Measurements from ENCODE around the gene DNASE1L1. TPM values are rescaled to one million over a fixed set of nuclear protein-coding genes. Genes with fewer than 3 reads are reported as not detected.

The DNASE1L1 gene
- total and polyA plus RNA-seq, 7 donors = 42.2 to 149 (median 75.1) TPM

DNA sequence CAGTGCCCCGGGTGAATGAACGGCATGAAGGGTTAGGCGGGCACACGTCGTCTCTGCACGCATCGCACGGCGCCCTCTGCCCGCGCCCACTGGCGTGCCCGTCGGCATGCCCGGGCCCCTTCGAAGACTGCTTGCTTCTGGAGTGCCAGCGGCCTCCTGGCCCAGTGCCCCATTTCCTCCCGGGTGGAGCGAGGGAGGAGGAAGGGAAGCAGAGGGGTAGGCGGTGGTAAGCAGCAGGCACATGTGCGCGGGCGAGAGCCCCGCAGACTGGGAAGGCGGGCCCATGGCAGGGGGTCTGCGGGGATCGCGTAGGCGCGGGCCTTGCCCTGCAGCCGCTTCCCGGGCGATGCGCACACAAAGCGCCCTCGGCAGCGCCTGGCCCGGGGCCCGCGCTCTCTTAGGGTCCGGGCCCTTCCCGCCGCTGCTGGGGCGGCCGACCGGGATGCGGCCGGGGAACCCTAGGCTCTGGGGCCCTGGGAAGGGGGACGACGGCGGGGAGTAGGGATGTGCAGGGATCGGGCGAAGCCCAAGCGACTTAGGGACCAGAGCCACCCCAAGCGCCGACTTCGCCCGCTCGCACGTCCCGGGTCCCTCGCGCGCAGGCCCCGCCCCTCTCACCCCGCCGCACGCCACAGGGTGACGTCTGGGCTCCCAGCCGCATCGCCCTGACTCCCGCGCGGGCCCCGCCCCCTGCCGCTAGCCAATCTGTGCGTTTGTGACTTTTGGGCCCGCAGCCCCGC, 30.8 kb downstream of the DNASE1L1 start:
- ATAC-seq (peak; percentile 0 to 4 (median 2)), DNase-seq (peak; percentile 67 to 76)
- peaks cover 5% of the 10 kb centered on the region for H3K4me1 ChIP-seq
- TF ChIP-seq, protein P1, sequence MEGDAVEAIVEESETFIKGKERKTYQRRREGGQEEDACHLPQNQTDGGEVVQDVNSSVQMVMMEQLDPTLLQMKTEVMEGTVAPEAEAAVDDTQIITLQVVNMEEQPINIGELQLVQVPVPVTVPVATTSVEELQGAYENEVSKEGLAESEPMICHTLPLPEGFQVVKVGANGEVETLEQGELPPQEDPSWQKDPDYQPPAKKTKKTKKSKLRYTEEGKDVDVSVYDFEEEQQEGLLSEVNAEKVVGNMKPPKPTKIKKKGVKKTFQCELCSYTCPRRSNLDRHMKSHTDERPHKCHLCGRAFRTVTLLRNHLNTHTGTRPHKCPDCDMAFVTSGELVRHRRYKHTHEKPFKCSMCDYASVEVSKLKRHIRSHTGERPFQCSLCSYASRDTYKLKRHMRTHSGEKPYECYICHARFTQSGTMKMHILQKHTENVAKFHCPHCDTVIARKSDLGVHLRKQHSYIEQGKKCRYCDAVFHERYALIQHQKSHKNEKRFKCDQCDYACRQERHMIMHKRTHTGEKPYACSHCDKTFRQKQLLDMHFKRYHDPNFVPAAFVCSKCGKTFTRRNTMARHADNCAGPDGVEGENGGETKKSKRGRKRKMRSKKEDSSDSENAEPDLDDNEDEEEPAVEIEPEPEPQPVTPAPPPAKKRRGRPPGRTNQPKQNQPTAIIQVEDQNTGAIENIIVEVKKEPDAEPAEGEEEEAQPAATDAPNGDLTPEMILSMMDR (IDR thresholded peaks at IDR 0.05) = no peak
- intact Hi-C loops (cut with DNase I) = no loop called here
- no peaks in the 10 kb centered on the region for H3K27me3 ChIP-seq (ENCODE audit: insufficient read depth in 3 of 3, low read length in 2 of 3)
- peaks cover 0 to 5% of the 10 kb centered on the region in 2 donors for H3K36me3 ChIP-seq (ENCODE audit: insufficient read depth in 1 of 2, low read depth in 1 of 2)
- H3K27ac ChIP-seq = peak overlapping the region; percentile 88
- peak overlapping the region; percentile 64 for H3K4me3 ChIP-seq
- H3K9me3 ChIP-seq = no peaks in the 10 kb centered on the region
- 0 to 42% (median 1%) methylated on average over 21 to 79 of the region's 79 CpGs for WGBS, 3 donors

DNA sequence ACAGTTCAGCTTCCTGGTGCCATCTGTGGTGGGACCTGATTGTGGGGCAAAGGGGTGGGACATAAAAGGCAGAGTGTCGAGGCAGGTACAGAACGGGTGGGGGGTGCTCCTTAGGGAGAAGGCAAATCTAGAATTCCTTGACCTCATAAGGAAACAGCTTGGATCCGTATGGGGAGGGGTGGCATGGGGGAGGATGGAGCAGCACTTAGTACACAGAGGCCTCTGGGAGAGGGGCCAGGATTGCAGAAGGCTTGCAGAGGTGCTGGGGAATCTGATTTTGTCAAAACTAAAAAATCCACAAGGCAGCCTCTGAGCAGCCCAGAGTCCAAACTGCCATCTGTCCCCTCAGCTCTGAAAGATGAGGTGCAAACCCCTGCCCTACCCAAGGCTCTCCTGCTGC, 32.3 kb downstream of the DNASE1L1 start:
- Histone ChIP-seq H3K4me3 (no peak overlapping the region), H3K9me3 (no peaks in the 10 kb centered on the region), H3K36me3 (ENCODE audit: insufficient read depth in 1 of 2, low read depth in 1 of 2) (peaks cover 0 to 2% of the 10 kb centered on the region in 2 donors), H3K27ac (peak overlapping the region; percentile 88), H3K4me1 (peaks cover 5% of the 10 kb centered on the region), H3K27me3 (ENCODE audit: insufficient read depth in 3 of 3, low read length in 2 of 3) (no peaks in the 10 kb centered on the region)
- TF ChIP-seq, protein P1 (IDR thresholded peaks at IDR 0.05) = no peak
- DNase-seq (no peak), ATAC-seq (no peak)
- intact Hi-C loops (cut with DNase I) = no loop called here
- WGBS, 3 donors = 72 to 100% (median 86%) methylated on average over 2 to 3 of the region's 3 CpGs

DNA sequence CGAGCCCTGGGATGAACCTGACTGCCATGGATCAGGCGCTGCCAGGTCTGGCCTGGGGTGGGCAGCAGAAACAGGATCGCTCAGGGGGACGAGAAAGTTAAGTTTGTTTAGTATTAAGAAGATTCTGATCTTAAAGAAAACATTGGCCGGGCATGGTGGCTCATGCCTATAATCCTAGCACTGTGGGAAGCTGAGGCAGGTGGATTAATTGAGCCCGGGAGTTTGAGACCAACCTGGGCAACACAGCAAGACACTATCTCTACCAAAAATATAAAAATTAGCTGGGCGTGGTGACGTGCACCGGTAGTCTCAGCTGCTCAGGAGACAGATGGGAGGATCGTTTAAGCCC, 33.9 kb downstream of the DNASE1L1 start:
- H3K4me3 ChIP-seq = peak overlapping the region; percentile 62
- no peak for ATAC-seq

DNA sequence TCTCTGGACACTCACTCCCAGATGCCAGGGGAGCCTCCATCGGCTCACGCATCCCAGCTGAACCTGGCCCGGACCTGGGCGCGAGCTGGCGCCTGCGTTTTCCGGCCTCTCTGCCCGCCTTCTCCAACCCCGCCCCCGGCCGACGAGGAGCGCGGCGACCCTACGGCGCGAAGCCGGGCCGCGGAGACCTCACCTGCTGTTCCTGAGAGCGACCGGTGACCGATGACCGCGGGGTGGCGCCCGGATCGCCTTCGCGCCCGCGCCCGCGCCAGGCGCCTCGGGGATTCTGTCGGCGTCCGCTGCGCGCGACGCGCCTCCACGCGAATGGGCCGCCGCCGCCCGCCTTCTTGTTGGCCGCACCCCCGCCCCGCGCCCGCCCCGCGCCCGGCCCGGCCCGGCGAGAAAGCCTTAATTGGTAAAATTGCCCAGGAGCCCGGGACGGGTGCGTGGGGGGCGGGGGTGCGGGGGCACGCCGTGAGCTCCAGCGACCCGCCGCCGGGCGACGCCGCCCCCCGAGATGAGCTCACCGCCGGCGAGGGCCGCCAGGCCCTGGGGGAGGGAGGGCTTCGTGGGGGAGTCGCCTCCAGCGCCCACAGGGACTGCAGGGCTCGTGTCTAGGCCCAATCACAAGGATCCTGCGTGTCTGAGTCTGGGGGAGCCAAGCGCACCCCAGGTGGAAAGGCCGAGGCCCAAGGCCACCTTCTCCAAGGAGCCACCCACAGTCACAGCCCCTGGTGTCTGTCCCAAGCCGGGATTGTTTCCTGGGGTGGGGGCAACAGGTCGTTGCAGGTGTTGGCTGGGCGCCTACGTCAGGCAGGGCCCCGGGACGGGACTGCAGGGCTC, 34.5 kb downstream of the DNASE1L1 start, which contains the start of gene FLNA:
TSS of gene FLNA (minus strand) at position 322 of the 843 bp plus-strand sequence. CDS start 3,389 bp downstream, outside the sequence.
- ATAC-seq = no peak
- H3K27ac ChIP-seq = peak within 1 kb of the TSS; percentile 72
- peak; percentile 49 to 64 for DNase-seq
- H3K4me1 ChIP-seq = peaks cover 5% of the 10 kb centered on the region
- no peaks in the 10 kb centered on the region for H3K27me3 ChIP-seq (ENCODE audit: insufficient read depth in 3 of 3, low read length in 2 of 3)
- no peaks in the 10 kb centered on the region for H3K36me3 ChIP-seq (ENCODE audit: insufficient read depth in 1 of 2, low read depth in 1 of 2)
- TF ChIP-seq, protein P1 (IDR thresholded peaks at IDR 0.05) = peak; percentile 23
- H3K9me3 ChIP-seq = no peaks in the 10 kb centered on the region
- intact Hi-C loops (cut with DNase I) = loop anchor here in 1 of 2 donors (2.0 kb wide), 1 partner anchor 160 kb away; no protein-coding TSS in a partner anchor
- H3K4me3 ChIP-seq = peak within 1 kb of the TSS; percentile 62
- WGBS, 3 donors = 5 to 35% (median 12%) methylated on average over 33 to 91 of the region's 95 CpGs

More for the DNA sequence above, 33.9 kb downstream of the DNASE1L1 start:
- no peak for DNase-seq
- WGBS, 3 donors = 67 to 77% (median 72%) methylated on average over 10 of the region's 10 CpGs
- peaks cover 5% of the 10 kb centered on the region for H3K4me1 ChIP-seq
- intact Hi-C loops (cut with DNase I) = loop anchor here in 1 of 2 donors (2.0 kb wide), 1 partner anchor 160 kb away; no protein-coding TSS in a partner anchor
- no peaks in the 10 kb centered on the region for H3K9me3 ChIP-seq
- H3K27ac ChIP-seq = peak overlapping the region; percentile 72
- TF ChIP-seq, protein P1 (IDR thresholded peaks at IDR 0.05) = no peak
- H3K36me3 ChIP-seq (ENCODE audit: insufficient read depth in 1 of 2, low read depth in 1 of 2) = no peaks in the 10 kb centered on the region
- no peaks in the 10 kb centered on the region for H3K27me3 ChIP-seq (ENCODE audit: insufficient read depth in 3 of 3, low read length in 2 of 3)

Data from psoas muscle (tissue), 8 donors.